HG03066 (cell line): ENCODE results near the gene PDE8B.

Experiments
- ATAC-seq: cut with Tn5 transposase; IDR thresholded peaks from one replicate; pipeline ENCODE4 v1.9.1; 2021; ENCODE audit warnings: low read depth; ENCODE audit not compliant: unreplicated experiment

PDE8B gene

GRCh38 chr5:77394064-77394715 lies 183.7 kb downstream of the PDE8B start:
- no peak for ATAC-seq

GRCh38 chr5:77396017-77396416 lies 185.5 kb downstream of the PDE8B start:
- no peak for ATAC-seq

- ATAC-seq = no peak
Observed at GRCh38 chr5:77397686-77398292, 187.3 kb downstream of the PDE8B start.

GRCh38 chr5:77398458-77398857 lies 188.0 kb downstream of the PDE8B start:
- no peak for ATAC-seq

- no peak for ATAC-seq
Observed at GRCh38 chr5:77398896-77399295, 188.4 kb downstream of the PDE8B start.

GRCh38 chr5:77400645-77401044 lies 190.2 kb downstream of the PDE8B start:
- no peak for ATAC-seq

- no peak for ATAC-seq
Observed at GRCh38 chr5:77402796-77403195, 192.3 kb downstream of the PDE8B start.

GRCh38 chr5:77407152-77407551 lies 196.7 kb downstream of the PDE8B start:
- no peak for ATAC-seq

- no peak for ATAC-seq
Observed at GRCh38 chr5:77409870-77410621, 199.6 kb downstream of the PDE8B start.

- ATAC-seq = no peak
Observed at GRCh38 chr5:77413049-77413448, 202.6 kb downstream of the PDE8B start.

GRCh38 chr5:77418162-77418561 lies 207.7 kb downstream of the PDE8B start:
- no peak for ATAC-seq

GRCh38 chr5:77418601-77419581 lies 208.4 kb downstream of the PDE8B start:
- ATAC-seq = no peak

- no peak for ATAC-seq
Observed at GRCh38 chr5:77419644-77420582, 209.4 kb downstream of the PDE8B start.

- no peak for ATAC-seq
Observed at GRCh38 chr5:77420940-77421339, 210.5 kb downstream of the PDE8B start.

- no peak for ATAC-seq
Observed at GRCh38 chr5:77423022-77423750, 212.7 kb downstream of the PDE8B start.

GRCh38 chr5:77424921-77425320 lies 214.4 kb downstream of the PDE8B start:
- ATAC-seq = no peak

GRCh38 chr5:77425420-77425819 lies 214.9 kb downstream of the PDE8B start:
- ATAC-seq = no peak

- no peak for ATAC-seq
Observed at GRCh38 chr5:77425998-77426659, 215.6 kb downstream of the PDE8B start.
